Fibroblast of skin of right biceps (primary cell): ENCODE measurements around the gene TMPRSS6.
A peak's percentile ranks its signal among the peaks of the same experiment; 100 is the strongest.

Source experiments
- DNase-seq: peaks from one replicate; pipeline ENCODE4 v3.0.0-alpha.2; 2013

TMPRSS6 gene

DNA sequence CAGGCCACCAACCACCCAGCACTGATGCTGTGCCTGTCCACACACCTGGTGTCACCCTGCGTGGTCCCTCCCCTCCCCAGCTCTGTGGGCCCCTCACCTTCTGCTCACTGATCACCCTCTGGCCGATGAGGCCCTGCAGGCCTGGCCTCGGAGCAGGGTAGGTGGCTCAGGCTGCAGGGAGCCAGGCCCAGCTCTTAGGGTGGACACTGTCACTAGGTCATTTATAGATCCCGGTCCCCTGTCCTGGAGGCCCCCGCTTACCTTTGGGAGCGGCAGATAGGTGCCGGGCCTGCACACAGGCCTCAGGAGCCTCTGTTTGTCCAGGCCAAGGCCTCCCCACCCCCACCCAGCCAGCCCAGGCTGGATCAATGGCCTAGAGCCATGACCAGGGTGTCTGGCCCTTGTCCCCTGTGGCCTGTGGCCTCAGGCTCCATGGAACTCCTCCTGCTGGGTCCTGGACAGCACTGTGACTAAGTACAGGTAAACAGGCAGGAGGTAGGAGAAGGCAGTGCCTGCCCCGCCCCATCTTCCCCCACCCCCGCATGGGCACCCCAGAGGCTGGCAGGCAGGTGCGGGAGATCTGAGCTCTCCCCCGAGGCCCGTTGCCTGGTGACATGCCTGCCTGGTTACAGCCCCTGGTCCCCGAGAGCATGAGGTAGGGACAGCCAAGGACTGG is at the start of gene TMPRSS6:
TMPRSS6 (minus strand) TSS at position 472 of the 676 bp plus-strand sequence. CDS start 6,296 bp downstream, outside the sequence.
- no peak for DNase-seq

DNA sequence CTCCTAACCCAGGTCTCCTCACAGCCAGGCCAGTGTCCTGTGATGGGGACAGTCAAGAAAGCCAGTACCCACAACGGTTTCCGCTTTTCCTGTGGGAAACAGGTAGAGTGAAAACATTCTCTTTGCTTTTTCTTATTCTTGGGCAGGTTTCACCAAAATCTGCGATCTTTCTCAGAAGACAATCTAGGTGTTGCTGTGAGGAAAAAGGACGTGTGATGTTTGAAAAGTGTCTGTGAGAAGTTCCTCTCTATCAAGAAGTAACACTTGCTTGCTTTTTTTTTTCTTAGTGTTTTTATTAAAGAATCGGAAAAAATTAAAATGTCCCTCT is 49.4 kb upstream of the TMPRSS6 start:
- DNase-seq = no peak

GRCh38 chr22:37157516-37158285 is 48.2 kb upstream of the TMPRSS6 start:
- DNase-seq = peak; percentile 53

DNA sequence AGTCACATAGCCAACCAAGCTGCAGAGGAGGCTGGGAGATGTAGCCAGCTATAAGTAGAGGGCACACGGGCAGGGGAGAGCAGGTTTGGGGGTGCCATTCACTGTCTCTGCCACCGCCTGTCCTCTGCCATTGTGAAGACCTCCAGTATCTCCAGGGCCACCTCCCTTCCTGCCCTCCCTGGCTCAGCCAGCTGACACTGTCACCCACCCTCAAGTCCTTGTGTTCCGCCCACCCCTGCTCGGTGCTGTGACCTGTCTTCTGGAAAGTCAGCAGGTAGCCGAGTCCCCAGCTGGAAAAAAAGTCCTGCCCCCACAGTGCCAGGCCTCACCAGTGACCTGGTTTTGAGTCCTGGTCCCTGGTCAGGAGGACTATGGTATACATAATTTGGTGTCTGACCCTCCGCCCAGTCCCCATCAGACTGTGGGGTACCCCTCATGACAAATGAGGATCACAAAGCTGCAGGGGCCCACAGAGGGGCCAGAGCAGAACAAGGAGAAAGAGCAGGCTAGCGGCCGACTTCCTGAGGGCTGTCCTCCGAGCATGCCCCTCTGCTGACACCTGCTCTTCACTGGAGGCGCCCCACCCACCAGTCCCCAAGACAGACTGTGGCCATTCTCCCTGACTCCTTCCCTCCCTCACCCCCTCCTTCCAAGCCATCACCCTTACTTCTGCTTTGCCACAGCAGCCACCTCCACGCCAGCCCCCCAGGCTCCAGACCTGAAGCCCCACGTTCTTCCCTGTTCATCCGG is 47.3 kb upstream of the TMPRSS6 start:
- no peak for DNase-seq

- no peak for DNase-seq
Measured at GRCh38 chr22:37155971-37156370, 46.5 kb upstream of the TMPRSS6 start.

- DNase-seq = peak; percentile 19
Measured at GRCh38 chr22:37154925-37155712, 45.6 kb upstream of the TMPRSS6 start.

GRCh38 chr22:37153901-37154300 is 44.4 kb upstream of the TMPRSS6 start:
- no peak for DNase-seq

DNA sequence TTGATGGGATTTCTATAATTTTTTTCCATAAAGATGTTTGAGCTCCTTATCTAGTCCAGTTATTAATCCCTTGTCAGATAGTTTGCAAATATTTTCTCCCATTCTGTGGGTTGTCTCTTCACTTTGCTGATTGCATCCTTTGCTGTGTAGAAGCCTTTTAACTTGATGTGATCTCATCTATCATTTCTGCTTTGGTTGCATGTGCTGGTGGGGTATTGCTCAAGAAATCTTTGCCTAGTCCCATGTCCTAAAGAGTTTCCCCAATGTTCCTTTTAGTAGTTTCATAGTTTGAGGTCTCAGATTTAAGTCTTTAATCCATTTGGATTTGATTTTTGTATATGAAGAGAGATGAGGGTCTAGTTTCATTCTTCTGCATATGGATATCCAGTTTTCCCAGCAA is 41.9 kb upstream of the TMPRSS6 start:
- no peak for DNase-seq

GRCh38 chr22:37150701-37151100 is 41.2 kb upstream of the TMPRSS6 start:
- no peak for DNase-seq

- DNase-seq = no peak
Measured at GRCh38 chr22:37148742-37149665, 39.5 kb upstream of the TMPRSS6 start.

DNA sequence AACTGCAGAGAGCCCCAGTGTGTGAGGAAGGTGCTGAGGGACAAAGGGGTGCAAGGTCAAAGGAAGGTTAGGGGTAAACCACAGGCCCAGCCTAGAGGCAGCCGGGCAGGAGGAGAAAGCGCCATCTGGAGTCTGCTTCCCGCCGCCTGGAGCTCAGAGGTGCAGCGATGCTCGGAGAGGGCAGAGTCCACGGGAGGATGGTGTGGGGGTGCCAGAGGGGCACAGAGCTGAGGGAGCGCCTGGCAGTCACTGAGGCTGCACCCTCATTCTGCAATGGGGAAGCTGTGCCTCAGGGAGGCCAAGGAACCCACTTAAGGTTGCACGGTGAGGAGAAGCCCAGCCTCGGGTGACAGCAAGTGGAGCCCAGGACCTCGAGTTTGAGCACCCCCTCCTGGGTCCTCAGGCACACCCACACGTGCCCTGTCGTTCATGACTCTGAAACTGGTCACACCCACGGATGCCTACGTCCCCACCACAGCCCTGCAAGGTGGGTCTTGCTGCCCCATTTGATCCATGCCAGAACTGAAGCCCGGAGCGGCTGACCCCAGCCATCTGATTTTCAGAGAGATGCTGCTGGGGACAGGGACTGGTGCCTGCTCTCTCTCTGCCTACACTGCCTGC is 38.6 kb upstream of the TMPRSS6 start:
- DNase-seq = no peak

- DNase-seq = no peak
Measured at GRCh38 chr22:37147186-37147990, 37.9 kb upstream of the TMPRSS6 start.

- no peak for DNase-seq
Measured at GRCh38 chr22:37146507-37147180, 37.1 kb upstream of the TMPRSS6 start.

GRCh38 chr22:37146051-37146385 is 36.5 kb upstream of the TMPRSS6 start:
- no peak for DNase-seq

- DNase-seq = no peak
Measured at GRCh38 chr22:37145180-37146050, 35.9 kb upstream of the TMPRSS6 start.

GRCh38 chr22:37144180-37144554 is 34.7 kb upstream of the TMPRSS6 start:
- no peak for DNase-seq

GRCh38 chr22:37141971-37142370 is 32.5 kb upstream of the TMPRSS6 start:
- DNase-seq = no peak

- DNase-seq = no peak
Measured at GRCh38 chr22:37141476-37141875, 32.0 kb upstream of the TMPRSS6 start.

- DNase-seq = no peak
Measured at GRCh38 chr22:37140686-37141323, 31.3 kb upstream of the TMPRSS6 start.
